Measurements from ENCODE around the gene CCNQ. TPM values are rescaled to one million over a fixed set of nuclear protein-coding genes. Genes with fewer than 3 reads are reported as not detected.

CCNQ gene
- total and polyA plus RNA-seq, 2 donors (not counting 3 experiments of a cell fraction or from before 2014, with no cell fraction given), result 21.3 to 37.0 TPM

- H3K9ac ChIP-seq (replicated peaks; ENCODE audit: extremely low read depth, insufficient read depth, low read length), result no peak overlapping the region
- DNase-seq (ENCODE audit: low read depth, low spot score), result no peak
- intact Hi-C loops (cut with micrococcal nuclease), result no loop called here
- POLR2A ChIA-PET, result interaction anchor here (0.7 kb wide), 1 partner anchor 49 kb away, joined by 3 read pairs; the partner anchor contains the start of gene CCNQ
- no peaks in the 10 kb centered on the region for H3K27me3 ChIP-seq (ENCODE audit: control insufficient read depth in 2 of 2, insufficient read depth in 2 of 2, low read length in 2 of 2)
- H3K9me1 ChIP-seq (replicated peaks; ENCODE audit: control insufficient read depth, extremely low read depth, insufficient read depth, low read length), result no peaks in the 10 kb centered on the region
- H3K9me3 ChIP-seq (replicated peaks; ENCODE audit: control insufficient read depth, insufficient read depth, low read length), result no peaks in the 10 kb centered on the region
- no peak overlapping the region for H2AFZ ChIP-seq (ENCODE audit: low read depth, low read length)
- H3K27ac ChIP-seq (ENCODE audit: insufficient read depth, low read depth, low read length), result no peak overlapping the region
- no peaks in the 10 kb centered on the region for H3K36me3 ChIP-seq (ENCODE audit: control insufficient read depth in 2 of 2, extremely low read depth in 1 of 2, insufficient read depth in 2 of 2, low read length in 2 of 2)
- TF ChIP-seq POLR2A (IDR thresholded peaks at IDR 0.05; ENCODE audit: low read depth, low read length) (no peak), MYC (IDR thresholded peaks at IDR 0.05; ENCODE audit: low read depth, low read length) (no peak), POLR2AphosphoS5 (IDR thresholded peaks at IDR 0.05; ENCODE audit: insufficient read depth, low read depth, low read length) (no peak), JUN (IDR thresholded peaks at IDR 0.05; ENCODE audit: borderline replicate concordance, insufficient read depth, insufficient read length, low read depth) (no peak), EZH2 (IDR thresholded peaks at IDR 0.05; ENCODE audit: borderline replicate concordance, low read depth, low read length, severe bottlenecking) (no peak), MAX (IDR thresholded peaks at IDR 0.05; ENCODE audit: insufficient read depth, insufficient read length) (no peak), CTCF (IDR thresholded peaks at IDR 0.05; ENCODE audit: extremely low read depth in 1 of 2, insufficient read depth in 1 of 2, low read depth in 1 of 2, low read length in 2 of 2) (no peak), GATA2 (IDR thresholded peaks at IDR 0.05; ENCODE audit: insufficient read depth, insufficient read length, low read depth, low read length) (no peak), FOS (IDR thresholded peaks at IDR 0.05; ENCODE audit: borderline replicate concordance, insufficient read depth, low read length) (no peak)
- no peaks in the 10 kb centered on the region for H4K20me1 ChIP-seq (replicated peaks; ENCODE audit: control insufficient read depth, extremely low read depth, insufficient read depth, low read length)
- no peak overlapping the region for H3K4me3 ChIP-seq (replicated peaks in 1 of 3; ENCODE audit: insufficient read depth in 1 of 3, low read depth in 1 of 3, low read length in 3 of 3)
- no TSS peak for BruUV-seq (replicated peaks)
- no peaks in the 10 kb centered on the region for H3K79me2 ChIP-seq (ENCODE audit: control insufficient read depth, insufficient read depth, low read length)
- no peak for FAIRE-seq
- no peaks in the 10 kb centered on the region for H3K4me1 ChIP-seq (ENCODE audit: control insufficient read depth, extremely low read depth, insufficient read depth, low read length)
- dilution Hi-C loops (cut with MboI; ENCODE audit: extremely low pct_ligation_motif_present, low sequenced_read_pairs), result no loop called here
- CTCF ChIA-PET, result interaction anchor here (2.3 to 9.1 kb wide), 2 partner anchors 10 to 118 kb away, joined by 5 to 89 read pairs; no protein-coding TSS in a partner anchor
- H3K4me2 ChIP-seq (ENCODE audit: insufficient read depth, low read length), result no peak overlapping the region
Observed at GRCh38 chrX:153549807-153550206, 49.1 kb downstream of the CCNQ start.
